Glomerular visceral epithelial cell (primary cell): Measurements from ENCODE around the gene MSL2.
"Not testable (repeated sequence)": the region's sequence is repeated elsewhere in the genome, so short reads cannot be mapped to it uniquely, and the experiment has no call there.

ENCODE experiments used
- DNase-seq: peaks from one replicate; pipeline ENCODE4 v3.0.0-alpha.2; 2016; ENCODE audit errors: extremely low spot score

The MSL2 gene

DNA sequence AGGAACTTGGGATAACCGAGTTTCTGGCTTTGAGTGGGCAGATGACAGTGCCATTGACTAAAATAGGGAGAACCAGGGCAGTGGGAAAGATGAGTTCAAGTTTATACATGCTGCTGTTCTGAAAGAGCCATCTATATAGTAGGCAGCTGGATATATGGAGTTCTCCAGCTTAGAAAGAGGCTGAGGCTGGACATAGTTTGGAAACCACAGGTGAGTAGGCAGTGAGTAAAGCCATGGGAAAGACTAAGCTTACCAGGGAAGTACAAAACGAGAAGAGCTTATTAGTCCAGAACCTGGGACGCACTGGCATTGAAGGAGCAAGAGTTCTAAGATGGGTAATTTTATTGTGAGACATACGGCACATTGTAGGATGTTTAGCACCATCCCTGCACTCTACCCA, 54.2 kb downstream of the MSL2 start:
- peak; percentile 45 for DNase-seq

- no peak for DNase-seq
Measured at GRCh38 chr3:136141291-136141785, 54.8 kb downstream of the MSL2 start.

DNA sequence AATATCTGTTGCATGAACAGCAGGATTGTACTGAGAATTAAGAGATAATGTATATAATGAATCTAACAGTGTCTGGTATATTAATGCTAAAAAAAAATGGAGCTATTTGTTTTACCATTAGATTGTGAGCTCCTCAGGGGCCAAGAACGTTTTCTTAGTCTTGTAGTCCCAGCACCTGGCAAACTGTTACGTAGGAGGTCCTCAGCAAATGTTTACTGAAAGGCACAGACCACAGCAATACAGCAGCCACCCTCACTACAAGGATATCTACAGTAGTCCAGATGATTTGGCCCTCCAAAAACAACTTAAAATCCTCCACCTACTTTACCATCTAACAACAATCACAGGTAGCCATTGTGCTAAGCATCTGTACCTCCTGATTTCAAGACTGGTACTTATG, 59.7 kb downstream of the MSL2 start:
- DNase-seq: no peak

- no peak for DNase-seq
Measured at GRCh38 chr3:136135039-136135802, 60.9 kb downstream of the MSL2 start.

- no peak for DNase-seq
Measured at GRCh38 chr3:136134091-136134490, 62.0 kb downstream of the MSL2 start.

- DNase-seq: not testable (repeated sequence)
Measured at GRCh38 chr3:136131647-136132046, 64.5 kb downstream of the MSL2 start.

DNA sequence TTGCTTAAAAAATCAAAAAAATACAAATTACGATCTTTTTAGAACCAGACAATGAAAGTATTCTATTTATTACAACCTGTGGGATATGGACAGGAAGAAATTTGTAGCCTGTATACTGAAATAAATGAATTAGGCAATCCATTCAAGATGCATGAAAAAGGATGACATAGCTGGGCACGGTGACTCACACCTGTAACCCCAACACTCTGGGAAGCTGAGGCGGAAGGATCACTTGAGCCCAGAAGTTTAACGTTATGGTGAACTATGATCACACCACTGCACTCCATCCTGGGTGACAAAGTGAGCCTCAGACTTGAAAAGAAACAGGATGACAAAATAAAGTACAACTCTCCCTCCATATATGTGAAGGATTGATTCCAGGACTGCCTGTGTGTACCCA, 74.1 kb downstream of the MSL2 start:
- DNase-seq: no peak

- peak; percentile 23 for DNase-seq
Measured at GRCh38 chr3:136120373-136121348, 75.5 kb downstream of the MSL2 start.

- DNase-seq: not testable (repeated sequence)
Measured at GRCh38 chr3:136119783-136120182, 76.4 kb downstream of the MSL2 start.

DNA sequence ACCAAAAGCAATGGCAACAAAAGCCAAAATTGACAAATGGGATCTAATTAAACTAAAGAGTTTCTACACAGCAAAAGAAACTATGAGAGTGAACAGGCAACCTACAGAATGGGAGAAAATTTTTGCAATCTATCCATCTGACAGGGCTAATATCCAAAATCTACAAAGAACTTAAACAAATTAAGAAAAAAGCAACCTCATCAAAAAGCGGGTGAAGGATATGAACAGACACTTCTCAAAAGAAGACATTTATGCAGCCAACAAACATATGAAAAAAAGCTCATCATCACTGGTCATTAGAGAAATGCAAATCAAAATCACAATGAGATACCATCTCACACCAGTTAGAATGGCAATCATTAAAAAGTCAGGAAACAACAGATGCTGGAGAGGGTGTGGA, 76.8 kb downstream of the MSL2 start:
- not testable (repeated sequence) for DNase-seq

GRCh38 chr3:136114421-136114820, 81.7 kb downstream of the MSL2 start:
- no peak for DNase-seq

DNA sequence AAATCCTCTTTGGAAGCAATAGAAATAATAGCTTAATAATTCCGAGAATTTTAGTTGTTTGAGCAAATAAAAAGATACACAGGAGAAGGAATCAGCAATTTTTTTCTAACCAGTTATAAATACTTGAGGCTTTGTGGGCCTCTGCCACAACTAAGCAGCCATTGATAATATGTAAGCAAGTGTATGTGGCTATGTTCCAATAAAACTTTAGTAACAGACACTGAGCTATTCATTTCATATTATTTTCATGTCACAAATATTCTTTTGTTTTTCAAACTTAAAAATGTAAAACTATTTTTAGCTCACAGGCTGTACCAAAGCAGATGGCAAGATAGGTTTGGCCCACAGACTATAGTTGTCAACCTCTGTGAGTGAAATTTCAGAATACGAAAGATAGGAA, 85.7 kb downstream of the MSL2 start:
- DNase-seq: no peak

DNA sequence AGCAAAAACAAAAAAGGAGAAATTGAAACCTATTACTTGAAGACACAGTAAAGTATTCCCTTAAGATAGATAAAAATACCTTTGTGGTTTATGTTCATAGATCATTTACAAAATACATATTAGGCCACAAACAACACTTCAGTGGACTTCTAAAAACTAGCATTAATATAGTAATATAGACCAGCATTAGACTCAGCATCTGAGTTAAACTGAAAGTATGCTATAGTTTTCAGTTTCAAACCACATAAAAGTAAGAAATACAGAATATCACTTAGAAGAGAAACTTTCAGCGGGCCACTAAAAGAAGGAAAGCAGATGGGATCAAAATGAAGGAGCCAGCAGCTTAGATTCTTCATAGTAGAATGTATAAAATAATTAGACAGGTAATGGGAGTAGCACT, 86.6 kb downstream of the MSL2 start:
- no peak for DNase-seq

DNA sequence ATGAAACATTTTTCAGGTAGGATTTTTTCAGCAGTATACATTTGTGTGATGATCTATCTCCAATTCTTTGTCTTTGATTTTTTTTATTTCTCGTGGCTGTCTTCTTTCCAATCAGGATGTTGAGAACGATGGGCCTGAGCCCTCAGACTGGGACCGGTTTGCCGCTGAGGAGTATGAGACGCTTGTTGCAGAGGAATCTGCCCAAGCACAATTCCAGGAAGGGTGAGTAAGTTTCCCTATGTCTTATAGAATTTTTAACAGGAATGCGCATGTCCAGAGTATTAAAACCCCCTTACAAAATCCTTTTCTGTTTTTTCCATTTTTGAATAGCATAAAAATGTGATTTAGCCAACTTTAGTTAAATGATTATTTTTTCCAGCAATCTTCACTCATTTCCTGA, 90.0 kb downstream of the MSL2 start:
- DNase-seq: no peak

DNA sequence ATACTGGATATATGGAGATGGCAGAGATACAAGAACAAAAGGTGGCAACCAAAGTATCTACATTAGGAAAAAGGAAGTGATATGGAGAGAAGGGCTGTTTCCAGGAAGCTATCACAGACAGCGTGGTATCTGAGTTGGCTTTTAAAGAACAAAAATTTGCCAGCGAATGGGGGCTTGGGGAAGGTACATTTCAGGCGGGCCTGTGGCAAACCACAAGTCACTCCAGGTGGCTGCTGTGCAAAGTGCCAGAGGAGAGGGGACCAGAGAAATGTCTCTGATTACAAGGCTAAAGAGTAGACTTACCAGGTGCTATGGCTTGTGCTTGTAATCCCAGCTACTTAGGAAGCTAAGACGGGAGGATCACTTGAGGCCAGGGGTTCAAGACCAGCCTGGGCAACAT, 91.1 kb downstream of the MSL2 start:
- no peak for DNase-seq
